ENCODE measurements around the gene CACYBP.

- no peak for TF ChIP-seq HMG20A (CRISPR knock-in tag; IDR thresholded peaks at IDR 0.05; ENCODE audit: borderline replicate concordance)
- no peak for TF ChIP-seq USF2 (IDR thresholded peaks at IDR 0.05; ENCODE audit: low read depth, low read length)
- TF ChIP-seq USF2 (CRISPR knock-in tag; IDR thresholded peaks at IDR 0.05; ENCODE audit: borderline replicate concordance) = no peak
- no peak for TF ChIP-seq POLR2AphosphoS5 (IDR thresholded peaks at IDR 0.05; ENCODE audit: low read depth, low read length)
- TF ChIP-seq HNRNPH1 (optimal IDR thresholded peaks at IDR 0.05; ENCODE audit: low read depth, low read length) = no peak
- TF ChIP-seq TCF12 (IDR thresholded peaks at IDR 0.05) = no peak
- TF ChIP-seq TCF12 (CRISPR knock-in tag; IDR thresholded peaks at IDR 0.05) = no peak
- no peak for TF ChIP-seq REPIN1 (CRISPR knock-in tag; IDR thresholded peaks at IDR 0.05; ENCODE audit: borderline replicate concordance, low read depth)
- TF ChIP-seq KDM6A (CRISPR knock-in tag; IDR thresholded peaks at IDR 0.05; ENCODE audit: low read depth) = no peak
- no peak for TF ChIP-seq RBM22 (optimal IDR thresholded peaks at IDR 0.05; ENCODE audit: low read length)
- TF ChIP-seq RNF2 (conservative IDR thresholded peaks at IDR 0.05; ENCODE audit: low read depth) = no peak
- TF ChIP-seq JUND (CRISPR knock-in tag; IDR thresholded peaks at IDR 0.05) = no peak
- TF ChIP-seq CBX1 (IDR thresholded peaks at IDR 0.05; ENCODE audit: low read depth) = no peak
Observed at GRCh38 chr1:174964261-174964971, 35.3 kb upstream of the CACYBP start.

Measured in HepG2 (cell line).